Motor neuron (in vitro differentiated cells): Measurements from ENCODE around the gene RASGRP2. TPM values are rescaled to one million over a fixed set of nuclear protein-coding genes. Genes with fewer than 3 reads are reported as not detected.

Source experiments
- ATAC-seq, 8 experiments: fragments of 200-7000 bp; cut with Tn5 transposase; replicated peaks in 6 of 8; 2 replicates each; pipeline ENCODE4 v1.8.0; 2021; ENCODE audit warnings: mild to moderate bottlenecking in 8 of 8, moderate library complexity in 8 of 8
- H3K27ac ChIP-seq, 2 donors: fragments of 250-450 bp; sonication (Bioruptor Pico); 2 replicates each; pipeline ENCODE4 v1.9.0; 2021; ENCODE audit warnings: antibody characterized with exemption in 2 of 2, mild to moderate bottlenecking in 2 of 2, moderate library complexity in 1 of 2
- H3K4me1 ChIP-seq, 2 donors: fragments of 250-450 bp; sonication (Bioruptor Pico); replicated peaks in 1 of 2; 2 replicates each; pipeline ENCODE4 v1.6.1; 2021; ENCODE audit warnings: antibody characterized with exemption in 2 of 2, mild to moderate bottlenecking in 2 of 2, moderate library complexity in 1 of 2
- H3K4me3 ChIP-seq, 5 donors: fragments of 250-450 bp; sonication (Bioruptor Pico); 2 replicates each; pipeline ENCODE4 v1.9.0; 2021; ENCODE audit warnings: antibody characterized with exemption in 5 of 5, mild to moderate bottlenecking in 5 of 5, moderate library complexity in 4 of 5
- WGBS, 10 experiments: fragments of 450-650 bp; shearing (Covaris generic); methylation state at CpG; one replicate each; pipeline ENCODE4 v1.0.0; 2022; 5-methylcytosine and 5-hydroxymethylcytosine counted together
- in situ Hi-C, 9 experiments: fragments of 400-800 bp; cut with MboI; loops; one replicate each; pipeline ENCODE4 v1.15.0; 2021; ENCODE audit warnings: low sequenced_read_pairs in 9 of 9, low pct_unique_long_range_greater_than_20kb in 2 of 9; ENCODE audit not compliant: unreplicated experiment in 9 of 9
- total RNA-seq, 8 experiments: library from RNA; unstranded; fragments of 300-600 nt; gene quantifications; 2 replicates each; pipeline versions ENCODE4 v1.2.3 to v1.2.4, GENCODE V29; 2022

RASGRP2 gene
- total RNA-seq = 1 to 10 TPM in 7 of 8 experiments, under 1 TPM in 1; 0.63 to 5.5 (median 2.1) TPM

DNA sequence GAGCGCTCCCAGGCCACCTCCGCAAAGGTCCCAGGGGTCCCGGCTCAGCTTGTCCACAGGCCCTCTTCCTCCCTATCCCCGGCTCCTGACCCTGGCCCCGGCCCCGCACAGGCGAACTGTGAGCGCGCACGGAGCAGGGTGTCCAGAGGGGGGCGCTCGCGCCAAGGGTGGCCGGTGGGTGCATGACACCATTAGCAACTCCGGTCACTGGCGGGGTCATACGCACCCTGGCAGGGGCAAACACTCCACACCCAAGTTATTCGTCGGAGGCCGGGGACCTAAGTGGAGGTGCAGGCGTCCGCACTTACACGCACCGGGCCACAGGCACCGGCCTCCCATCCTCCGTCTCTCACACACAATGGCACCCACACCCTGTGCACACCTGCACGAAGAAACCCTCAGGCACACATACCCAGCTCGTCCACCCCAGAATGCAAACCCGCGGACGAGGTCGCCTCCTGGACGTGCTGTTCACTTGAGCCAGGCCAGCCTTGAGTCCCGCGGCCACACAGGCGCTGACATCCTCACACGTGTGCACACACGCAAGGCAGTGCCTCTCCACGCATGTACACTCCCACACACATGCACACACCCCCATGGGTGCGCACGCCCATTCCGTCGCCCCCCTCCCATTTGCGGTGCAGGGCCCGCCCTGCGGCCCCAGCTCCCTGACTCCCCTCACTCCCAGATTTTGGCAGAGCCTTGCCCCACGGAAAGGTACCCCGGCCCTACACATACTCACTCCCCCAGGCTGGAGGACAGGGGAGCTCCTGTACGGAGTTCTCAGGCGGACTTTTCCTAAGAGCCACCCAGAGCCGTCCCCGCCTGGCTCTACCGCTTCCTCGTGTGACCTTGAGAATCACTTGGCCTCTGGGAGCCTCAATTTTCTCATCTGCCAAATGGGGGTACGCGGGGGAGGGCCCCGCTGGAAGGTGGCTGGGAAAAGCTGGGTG lies at the start of gene RASGRP2:
Gene RASGRP2 (minus strand): TSS at position 552 of the 953 bp plus-strand sequence. CDS start 1,276 bp downstream, outside the sequence.
- Histone ChIP-seq H3K27ac (peak within 1 kb of the TSS; percentile 18 to 79), H3K4me3 (peak within 1 kb of the TSS; percentile 30 to 37 (median 36)), H3K4me1 (peaks cover 18 to 29% of the 10 kb centered on the region in 2 donors)
- ATAC-seq = peak; percentile 2 to 11 (median 10)
- WGBS, 10 experiments = 3 to 23% (median 10%) methylated on average over 3 to 16 of the region's 57 CpGs; no CpG with 5 or more reads in 6 of the 10 experiments
- in situ Hi-C loops = no loop called here

GRCh38 chr11:64792482-64792881 lies 48.5 kb upstream of the RASGRP2 start:
- ATAC-seq = no peak
- Histone ChIP-seq H3K4me3 (no peak overlapping the region), H3K27ac (no peak overlapping the region), H3K4me1 (no peaks in the 10 kb centered on the region)
- in situ Hi-C loops = no loop called here
- WGBS, 10 experiments = 60 to 100% (median 91%) methylated on average over 1 to 3 of the region's 4 CpGs; no CpG with 5 or more reads in 6 of the 10 experiments

- ATAC-seq = no peak
- in situ Hi-C loops = no loop called here
- Histone ChIP-seq H3K4me3 (no peak overlapping the region), H3K27ac (no peak overlapping the region), H3K4me1 (no peaks in the 10 kb centered on the region)
- WGBS, 10 experiments = no CpG with 5 or more reads among the region's 14 CpGs
Observed at GRCh38 chr11:64791781-64792291, 47.9 kb upstream of the RASGRP2 start.

DNA sequence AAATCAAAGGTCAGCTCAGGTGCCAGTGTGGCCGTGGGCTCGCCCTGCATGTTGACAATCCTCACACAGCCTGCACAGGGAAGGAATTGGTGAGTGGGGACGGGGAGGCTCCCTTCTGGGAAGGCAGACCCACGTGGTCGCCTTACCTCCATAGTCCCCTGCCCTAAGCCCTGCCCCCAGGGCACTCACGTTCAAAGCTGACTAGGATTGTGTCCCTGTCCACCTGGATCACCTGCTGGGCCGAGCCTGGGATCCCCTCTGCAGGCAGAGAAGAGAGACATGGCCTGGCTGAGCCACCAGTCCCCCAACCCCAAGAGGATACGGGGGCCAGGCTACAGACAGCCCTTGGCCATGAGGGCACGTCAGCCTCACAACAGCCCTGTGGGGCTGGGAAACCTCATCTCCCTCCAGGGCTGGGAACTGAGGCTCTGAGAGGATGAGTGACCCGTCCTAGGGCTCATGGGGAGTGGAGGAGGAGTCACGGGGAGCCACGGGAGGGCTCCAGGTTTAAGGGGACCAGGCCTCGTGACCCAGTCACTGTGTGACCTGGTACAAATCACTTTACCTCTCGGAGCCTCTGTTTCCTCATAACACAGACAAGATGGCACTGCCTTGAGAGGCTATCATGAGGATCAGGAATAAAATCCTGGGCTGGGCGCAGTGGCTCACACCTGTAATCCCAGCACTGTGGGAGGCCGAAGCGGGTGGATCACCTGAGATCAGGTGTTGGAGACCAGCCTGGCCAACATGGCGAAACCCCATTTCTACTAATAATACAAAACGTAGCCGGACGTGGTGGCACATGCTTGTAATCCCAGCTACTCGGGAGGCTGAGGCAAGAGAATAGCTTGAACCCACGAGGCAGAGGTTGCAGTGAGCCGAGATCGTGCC lies 46.5 kb upstream of the RASGRP2 start:
- in situ Hi-C loops = no loop called here
- ATAC-seq = peak in 3 of 8 experiments; percentile 4 to 10 (median 9)
- 82 to 100% (median 92%) methylated on average over 1 to 13 of the region's 25 CpGs; no CpG with 5 or more reads in 4 of the 10 experiments for WGBS, 10 experiments

GRCh38 chr11:64789331-64790204 lies 45.6 kb upstream of the RASGRP2 start:
- in situ Hi-C loops = no loop called here
- WGBS, 10 experiments = 83 to 100% (median 98%) methylated on average over 1 to 3 of the region's 15 CpGs; no CpG with 5 or more reads in 6 of the 10 experiments
- Histone ChIP-seq H3K4me3 (no peak overlapping the region), H3K4me1 (no peaks in the 10 kb centered on the region), H3K27ac (no peak overlapping the region)
- peak in 3 of 8 experiments; percentile 8 to 27 (median 9) for ATAC-seq

More for the DNA sequence above, 46.5 kb upstream of the RASGRP2 start:
- Histone ChIP-seq H3K4me1 (no peaks in the 10 kb centered on the region), H3K27ac (no peak overlapping the region), H3K4me3 (no peak overlapping the region)

DNA sequence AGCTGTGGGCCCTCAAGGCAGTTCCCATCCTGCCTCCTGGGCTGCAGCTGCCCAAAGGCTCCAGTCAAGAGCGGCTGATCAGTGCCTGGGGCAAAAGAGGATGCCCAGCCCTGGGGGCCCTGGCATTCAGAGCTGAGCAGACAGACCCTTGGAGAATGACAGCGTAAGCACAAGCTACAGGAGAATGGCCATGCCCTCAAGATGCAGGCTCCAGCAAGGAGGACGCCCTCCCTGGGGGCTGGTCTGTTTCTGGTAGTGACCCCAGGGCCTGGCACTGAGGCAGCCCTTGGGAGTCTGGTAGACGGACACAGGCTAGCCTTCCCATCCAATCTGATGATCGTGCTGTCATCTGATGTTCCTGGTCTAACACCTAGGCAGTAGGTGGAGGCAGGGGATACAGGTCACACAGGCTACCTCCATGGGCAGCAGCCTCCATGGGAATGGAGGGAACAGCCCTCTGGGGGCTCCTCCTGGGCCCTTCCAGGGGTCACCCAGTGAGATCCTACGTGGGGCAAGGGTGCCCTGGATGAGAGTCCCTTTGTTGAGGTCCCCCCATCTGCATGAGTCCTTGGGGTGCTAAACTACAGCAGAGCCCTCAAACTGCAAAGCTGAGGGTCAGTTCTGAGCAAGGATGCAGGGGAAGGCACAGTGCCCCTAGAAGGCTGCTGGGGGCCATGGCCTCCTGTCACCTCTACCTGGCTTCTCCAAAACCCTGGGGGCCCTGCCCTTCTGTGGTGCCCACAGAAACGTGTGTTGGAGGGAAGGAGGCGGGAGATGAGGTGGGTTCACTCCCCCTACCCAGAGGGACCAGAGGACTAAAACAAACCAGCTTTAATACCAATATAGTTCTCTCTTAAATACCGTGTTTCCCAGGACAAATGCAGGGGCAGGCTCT lies 44.6 kb upstream of the RASGRP2 start:
- H3K4me3 ChIP-seq = no peak overlapping the region
- ATAC-seq = peak in 4 of 8 experiments; percentile 3 to 8 (median 6)
- no peak overlapping the region for H3K27ac ChIP-seq
- no peaks in the 10 kb centered on the region for H3K4me1 ChIP-seq
- WGBS, 10 experiments = 14 to 100% (median 76%) methylated on average over 1 to 5 of the region's 9 CpGs; no CpG with 5 or more reads in 4 of the 10 experiments
- in situ Hi-C loops = no loop called here

DNA sequence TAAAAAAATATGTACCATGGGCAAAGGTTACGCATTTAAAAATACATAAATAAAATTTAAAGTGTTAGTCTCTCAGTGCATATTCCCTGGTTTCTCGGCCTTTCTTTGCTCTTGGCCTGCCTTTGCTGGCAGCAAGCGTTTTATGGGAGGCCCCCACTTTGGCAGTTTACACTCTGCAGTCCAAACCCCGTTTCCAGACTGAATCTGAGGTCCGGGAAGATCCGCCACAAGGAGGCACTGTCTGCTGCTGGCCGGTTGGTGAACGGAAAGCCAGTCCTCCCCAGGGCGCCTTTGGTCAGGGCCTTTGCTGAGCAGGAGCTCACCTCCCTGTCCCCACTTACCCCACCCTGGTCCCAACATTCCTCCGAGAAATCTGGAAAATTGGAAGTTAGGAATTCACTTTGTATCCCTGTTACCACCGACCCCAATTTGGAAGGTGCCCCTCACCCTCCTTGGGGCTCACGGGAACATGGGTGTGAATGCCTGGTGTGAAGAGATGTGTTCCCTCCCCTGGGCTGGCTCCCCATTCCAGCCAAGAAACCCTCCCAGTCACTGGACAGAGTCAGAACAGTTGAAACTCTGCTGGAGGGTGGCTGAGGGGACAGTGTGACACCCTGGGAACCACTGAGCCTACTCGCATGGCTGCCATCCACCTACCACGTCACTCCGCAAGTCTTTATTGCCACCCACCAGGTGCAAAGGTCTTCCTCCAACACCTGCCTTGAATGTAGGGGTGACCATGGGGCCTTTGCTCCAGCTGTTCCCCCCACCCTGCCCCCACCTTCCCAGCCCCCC lies 43.8 kb upstream of the RASGRP2 start:
- 22 to 100% (median 42%) methylated on average over 1 to 9 of the region's 15 CpGs; no CpG with 5 or more reads in 1 of the 10 experiments for WGBS, 10 experiments
- in situ Hi-C loops = no loop called here
- peak; percentile 25 to 90 (median 41) for ATAC-seq
- no peak overlapping the region for H3K4me3 ChIP-seq
- H3K4me1 ChIP-seq = no peaks in the 10 kb centered on the region
- no peak overlapping the region for H3K27ac ChIP-seq

GRCh38 chr11:64786308-64786707 lies 42.4 kb upstream of the RASGRP2 start:
- whole genome bisulfite sequencing, 10 experiments = 17 to 100% (median 87%) methylated on average over 1 to 7 of the region's 10 CpGs; no CpG with 5 or more reads in 2 of the 10 experiments
- Histone ChIP-seq H3K27ac (no peak overlapping the region), H3K4me1 (no peaks in the 10 kb centered on the region), H3K4me3 (no peak overlapping the region)
- in situ Hi-C loops = no loop called here
- ATAC-seq = no peak

GRCh38 chr11:64784813-64785581 lies 41.1 kb upstream of the RASGRP2 start:
- no peak overlapping the region for H3K4me3 ChIP-seq
- H3K4me1 ChIP-seq = no peaks in the 10 kb centered on the region
- in situ Hi-C loops = no loop called here
- H3K27ac ChIP-seq = no peak overlapping the region
- ATAC-seq = no peak
- WGBS, 10 experiments = 75 to 95% (median 88%) methylated on average over 1 to 12 of the region's 12 CpGs
